ENCODE data around the gene FAM124A. TPM values are rescaled to one million over a fixed set of nuclear protein-coding genes. Genes with fewer than 3 reads are reported as not detected.

Gene FAM124A
- total RNA-seq, 1 experiment from 2014 or later, result not detected

DNA sequence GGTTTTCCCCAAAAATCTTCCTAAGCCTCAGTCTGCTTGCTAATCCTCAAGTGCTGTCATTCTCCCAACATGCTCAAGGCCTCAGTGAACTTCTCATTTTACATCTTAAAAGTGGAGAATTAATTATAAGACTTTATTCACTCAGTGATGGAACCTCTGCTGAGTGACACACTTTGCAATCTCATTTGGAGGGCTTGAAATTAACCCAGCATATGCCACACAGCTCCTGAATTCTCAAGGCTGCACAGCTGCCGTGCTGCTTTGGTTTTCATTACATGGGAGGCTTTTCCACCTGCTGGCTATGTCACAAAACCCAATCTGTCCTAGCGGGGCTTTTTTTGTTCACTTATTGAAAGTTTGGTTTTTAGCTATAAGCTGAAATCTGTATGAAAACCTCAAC, 89.0 kb downstream of the FAM124A start:
- no TSS peak for BruUV-seq (replicated peaks)
- Histone ChIP-seq H3K9me3 (ENCODE audit: insufficient read depth, low read depth) (no peaks in the 10 kb centered on the region), H3K79me2 (ENCODE audit: low read depth) (no peaks in the 10 kb centered on the region), H2AFZ (no peak overlapping the region), H3F3A (ENCODE audit: insufficient read depth, low read depth) (no peaks in the 10 kb centered on the region), H3K4me2 (no peak overlapping the region), H3K36me3 (ENCODE audit: low read depth) (no peaks in the 10 kb centered on the region), H3K4me3 (no peak overlapping the region), H4K20me1 (ENCODE audit: insufficient read depth) (no peaks in the 10 kb centered on the region), H3K27ac (no peak overlapping the region), H3K27me3 (ENCODE audit: insufficient read depth, low read depth) (peaks cover 39% of the 10 kb centered on the region), H3K9me2 (ENCODE audit: insufficient read depth) (no peaks in the 10 kb centered on the region), H3K4me1 (replicated peaks; ENCODE audit: insufficient read depth) (no peaks in the 10 kb centered on the region)
- ChIA-PET CTCF (no interaction called here), POLR2A (ENCODE audit: unreplicated experiment) (no interaction called here)
- DNase-seq, result no peak
- no peak for TF ChIP-seq EZH2 (IDR thresholded peaks at IDR 0.05; ENCODE audit: low read depth)
- TF ChIP-seq, protein P1, sequence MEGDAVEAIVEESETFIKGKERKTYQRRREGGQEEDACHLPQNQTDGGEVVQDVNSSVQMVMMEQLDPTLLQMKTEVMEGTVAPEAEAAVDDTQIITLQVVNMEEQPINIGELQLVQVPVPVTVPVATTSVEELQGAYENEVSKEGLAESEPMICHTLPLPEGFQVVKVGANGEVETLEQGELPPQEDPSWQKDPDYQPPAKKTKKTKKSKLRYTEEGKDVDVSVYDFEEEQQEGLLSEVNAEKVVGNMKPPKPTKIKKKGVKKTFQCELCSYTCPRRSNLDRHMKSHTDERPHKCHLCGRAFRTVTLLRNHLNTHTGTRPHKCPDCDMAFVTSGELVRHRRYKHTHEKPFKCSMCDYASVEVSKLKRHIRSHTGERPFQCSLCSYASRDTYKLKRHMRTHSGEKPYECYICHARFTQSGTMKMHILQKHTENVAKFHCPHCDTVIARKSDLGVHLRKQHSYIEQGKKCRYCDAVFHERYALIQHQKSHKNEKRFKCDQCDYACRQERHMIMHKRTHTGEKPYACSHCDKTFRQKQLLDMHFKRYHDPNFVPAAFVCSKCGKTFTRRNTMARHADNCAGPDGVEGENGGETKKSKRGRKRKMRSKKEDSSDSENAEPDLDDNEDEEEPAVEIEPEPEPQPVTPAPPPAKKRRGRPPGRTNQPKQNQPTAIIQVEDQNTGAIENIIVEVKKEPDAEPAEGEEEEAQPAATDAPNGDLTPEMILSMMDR (conservative IDR thresholded peaks at IDR 0.05), result no peak
- intact Hi-C loops (cut with micrococcal nuclease; ENCODE audit: unreplicated experiment), result no loop called here

DNA sequence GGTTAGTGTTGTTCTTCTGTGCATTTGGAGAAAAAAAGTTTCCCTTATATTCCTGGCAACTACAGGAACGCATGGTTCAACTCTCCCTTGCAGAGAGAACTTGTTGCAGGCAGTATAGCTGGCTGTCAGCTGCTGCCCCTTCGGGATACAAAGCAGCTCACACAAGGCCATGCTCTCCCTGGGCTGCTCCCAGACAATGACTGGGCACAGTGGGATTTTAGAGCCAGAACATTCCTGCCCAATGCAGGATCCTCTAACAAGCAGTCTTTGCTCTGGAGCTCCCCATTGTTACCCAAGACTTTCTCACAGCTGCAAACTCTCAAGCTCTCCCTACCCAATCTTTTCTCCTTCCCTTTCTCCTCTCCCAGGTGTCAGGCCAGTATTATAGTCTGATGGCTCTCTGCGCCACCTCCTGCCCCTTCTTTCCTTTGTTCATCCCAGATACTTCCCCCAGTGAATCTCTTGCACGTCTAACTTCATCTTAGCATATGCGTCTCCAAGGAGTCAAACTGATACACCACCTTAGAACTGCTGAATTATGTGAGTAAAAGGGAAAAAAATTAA, 89.8 kb downstream of the FAM124A start:
- Histone ChIP-seq H3F3A (ENCODE audit: insufficient read depth, low read depth) (no peaks in the 10 kb centered on the region), H3K27ac (no peak overlapping the region), H3K4me1 (replicated peaks; ENCODE audit: insufficient read depth) (no peaks in the 10 kb centered on the region), H2AFZ (no peak overlapping the region), H3K36me3 (ENCODE audit: low read depth) (no peaks in the 10 kb centered on the region), H3K9me3 (ENCODE audit: insufficient read depth, low read depth) (no peaks in the 10 kb centered on the region), H3K4me3 (no peak overlapping the region), H4K20me1 (ENCODE audit: insufficient read depth) (no peaks in the 10 kb centered on the region), H3K4me2 (no peak overlapping the region), H3K9me2 (ENCODE audit: insufficient read depth) (no peaks in the 10 kb centered on the region), H3K79me2 (ENCODE audit: low read depth) (no peaks in the 10 kb centered on the region), H3K27me3 (ENCODE audit: insufficient read depth, low read depth) (peaks cover 39% of the 10 kb centered on the region)
- ChIA-PET POLR2A (ENCODE audit: unreplicated experiment) (no interaction called here), CTCF (no interaction called here)
- intact Hi-C loops (cut with micrococcal nuclease; ENCODE audit: unreplicated experiment), result no loop called here
- no peak for TF ChIP-seq EZH2 (IDR thresholded peaks at IDR 0.05; ENCODE audit: low read depth)
- TF ChIP-seq, protein P1 (conservative IDR thresholded peaks at IDR 0.05), result no peak
- DNase-seq, result no peak
- no TSS peak for BruUV-seq (replicated peaks)

DNA sequence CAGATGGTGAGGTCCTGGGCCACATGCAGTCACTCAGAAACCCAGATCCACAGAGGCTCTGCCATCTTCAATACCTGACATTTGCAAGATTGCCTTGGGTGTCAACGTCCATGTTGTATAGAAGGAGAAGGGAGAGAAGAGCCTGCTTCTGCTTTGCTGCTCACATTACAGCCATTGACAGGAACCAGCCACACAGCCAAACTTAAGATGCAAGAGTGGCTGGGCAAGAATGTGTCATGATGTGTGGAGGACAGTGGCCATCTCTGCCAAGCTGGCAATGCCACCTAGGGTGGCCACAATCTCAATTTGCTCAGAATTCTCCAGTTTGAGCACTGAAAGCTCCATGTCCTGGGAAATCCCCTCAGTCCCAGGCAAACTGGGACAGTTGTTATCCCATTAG, 91.4 kb downstream of the FAM124A start:
- H3K9me3 ChIP-seq (ENCODE audit: insufficient read depth, low read depth), result no peaks in the 10 kb centered on the region
- ChIA-PET POLR2A (ENCODE audit: unreplicated experiment) (interaction anchor here (0.7 kb wide), 1 partner anchor 994 kb away, joined by 8 read pairs; no protein-coding TSS in a partner anchor), CTCF (no interaction called here)
- no peak overlapping the region for H2AFZ ChIP-seq
- H3K9me2 ChIP-seq (ENCODE audit: insufficient read depth), result no peaks in the 10 kb centered on the region
- DNase-seq, result no peak
- BruUV-seq (replicated peaks), result no TSS peak
- intact Hi-C loops (cut with micrococcal nuclease; ENCODE audit: unreplicated experiment), result no loop called here
- H4K20me1 ChIP-seq (ENCODE audit: insufficient read depth), result no peaks in the 10 kb centered on the region
- H3K36me3 ChIP-seq (ENCODE audit: low read depth), result no peaks in the 10 kb centered on the region
- H3K4me1 ChIP-seq (replicated peaks; ENCODE audit: insufficient read depth), result no peaks in the 10 kb centered on the region
- H3F3A ChIP-seq (ENCODE audit: insufficient read depth, low read depth), result no peaks in the 10 kb centered on the region
- H3K27ac ChIP-seq, result no peak overlapping the region
- H3K4me2 ChIP-seq, result no peak overlapping the region
- no peak overlapping the region for H3K4me3 ChIP-seq
- H3K79me2 ChIP-seq (ENCODE audit: low read depth), result no peaks in the 10 kb centered on the region
- H3K27me3 ChIP-seq (ENCODE audit: insufficient read depth, low read depth), result peaks cover 37% of the 10 kb centered on the region
- no peak for TF ChIP-seq EZH2 (IDR thresholded peaks at IDR 0.05; ENCODE audit: low read depth)
- TF ChIP-seq, protein P1 (conservative IDR thresholded peaks at IDR 0.05), result no peak

Data from PC-9 (cell line).